ENCODE data around the gene CT45A2.
"Not testable (repeated sequence)": the region's sequence is repeated elsewhere in the genome, so short reads cannot be mapped to it uniquely, and the experiment has no call there.

DNA sequence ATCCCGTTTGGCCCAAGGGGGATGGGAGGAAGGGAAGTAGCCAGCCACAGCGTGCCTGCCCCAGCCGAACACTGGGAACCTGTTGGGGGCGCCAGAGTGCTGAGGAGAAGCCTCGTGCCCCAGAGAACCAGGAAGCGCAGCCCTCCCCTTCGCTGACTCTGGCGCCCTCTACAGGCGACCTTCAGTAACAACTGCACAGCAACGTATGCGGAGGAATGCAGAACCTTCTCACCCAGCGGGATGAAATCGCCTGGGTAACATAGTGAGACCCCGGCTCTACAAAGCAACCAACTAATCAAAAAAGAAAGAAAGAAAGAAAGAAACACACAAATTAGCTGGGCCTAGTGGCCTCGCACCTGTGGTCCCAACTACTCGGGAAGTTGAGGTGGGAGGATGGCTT lies 34.4 kb downstream of the CT45A2 start, which contains the start of gene CT45A5:
- TF ChIP-seq POLR2A (IDR thresholded peaks at IDR 0.05; ENCODE audit: low read length); GATA1 (IDR thresholded peaks at IDR 0.05; ENCODE audit: low read depth, low read length): not testable (repeated sequence)

Data from erythroblast (primary cell).